ACC112 (cell line): Measurements from ENCODE around the gene MCL1.
A peak's percentile ranks its signal among the peaks of the same experiment; 100 is the strongest.
"Not testable (repeated sequence)": the region's sequence is repeated elsewhere in the genome, so short reads cannot be mapped to it uniquely, and the experiment has no call there.

Experiments used
- H2AFZ ChIP-seq: fragments of 200-600 bp; sonication (generic); one replicate; pipeline ENCODE4 v1.6.0; 2017; ENCODE audit warnings: antibody characterized with exemption, low read length; ENCODE audit not compliant: unreplicated experiment
- H3K27ac ChIP-seq: fragments of 200-600 bp; sonication (generic); 2 replicates; pipeline ENCODE4 v1.5.1; 2014; ENCODE audit warnings: low read depth, mild to moderate bottlenecking, antibody characterized with exemption, low read length, moderate library complexity
- H3K27me3 ChIP-seq: fragments of 200-600 bp; sonication (generic); 2 replicates; pipeline ENCODE4 v1.6.1; 2014; ENCODE audit warnings: mild to moderate bottlenecking, antibody characterized with exemption, low read length, moderate library complexity, mixed read lengths; ENCODE audit not compliant: insufficient read depth
- H3K36me3 ChIP-seq: fragments of 200-600 bp; sonication (generic); 2 replicates; pipeline ENCODE4 v1.6.1; 2016; ENCODE audit warnings: mild to moderate bottlenecking, antibody characterized with exemption, low read length, moderate library complexity, mixed read lengths; ENCODE audit not compliant: insufficient read depth
- H3K4me1 ChIP-seq: fragments of 200-600 bp; sonication (generic); one replicate; pipeline ENCODE4 v1.6.1; 2016; ENCODE audit warnings: low read length, mixed read lengths; ENCODE audit not compliant: insufficient read depth, unreplicated experiment, control insufficient read depth
- H3K4me3 ChIP-seq: fragments of 200-600 bp; sonication (generic); 2 replicates; pipeline ENCODE4 v1.5.1; 2014; ENCODE audit warnings: mild to moderate bottlenecking, low read depth, low read length
- H3K79me2 ChIP-seq: fragments of 200-600 bp; sonication (generic); one replicate; pipeline ENCODE4 v1.6.0; 2016; ENCODE audit warnings: low read length; ENCODE audit not compliant: control insufficient read depth, unreplicated experiment, insufficient read depth

MCL1 gene

GRCh38 chr1:150602372-150602771 lies 23.0 kb upstream of the MCL1 start:
- not testable (repeated sequence) for H3K27me3 ChIP-seq, H3K79me2 ChIP-seq, H2AFZ ChIP-seq, H3K4me3 ChIP-seq, H3K27ac ChIP-seq, H3K36me3 ChIP-seq
- peaks cover 17% of the 10 kb centered on the region for H3K4me1 ChIP-seq

- Histone ChIP-seq H2AFZ (no peak overlapping the region), H3K4me1 (peaks cover 22% of the 10 kb centered on the region), H3K36me3 (no peaks in the 10 kb centered on the region; the same call in 1 of the 2 replicates), H3K27ac (no peak overlapping the region), H3K79me2 (no peaks in the 10 kb centered on the region), H3K4me3 (no peak overlapping the region), H3K27me3 (no peaks in the 10 kb centered on the region)
Measured at GRCh38 chr1:150601540-150601939, 22.1 kb upstream of the MCL1 start.

- H3K79me2 ChIP-seq, H3K4me1 ChIP-seq, H3K27ac ChIP-seq, H2AFZ ChIP-seq, H3K27me3 ChIP-seq, H3K4me3 ChIP-seq, H3K36me3 ChIP-seq: not testable (repeated sequence)
Measured at GRCh38 chr1:150598346-150598745, 18.9 kb upstream of the MCL1 start.

- Histone ChIP-seq H3K27ac (0 out of 2 replicates have a peak overlapping the region, but pooled peaks have one; percentile 23), H3K4me3 (no peak overlapping the region), H3K27me3 (no peaks in the 10 kb centered on the region), H3K79me2 (no peaks in the 10 kb centered on the region), H2AFZ (no peak overlapping the region), H3K36me3 (no peaks in the 10 kb centered on the region), H3K4me1 (peaks cover 9% of the 10 kb centered on the region)
Measured at GRCh38 chr1:150596976-150597375, 17.6 kb upstream of the MCL1 start.

- no peak overlapping the region for H3K4me3 ChIP-seq
- H3K36me3 ChIP-seq: no peaks in the 10 kb centered on the region
- H3K27ac ChIP-seq: peak overlapping the region; percentile 69
- H3K27me3 ChIP-seq: no peaks in the 10 kb centered on the region
- H2AFZ ChIP-seq: no peak overlapping the region
- no peaks in the 10 kb centered on the region for H3K79me2 ChIP-seq
- peaks cover 9% of the 10 kb centered on the region for H3K4me1 ChIP-seq
Measured at GRCh38 chr1:150596095-150596892, 16.9 kb upstream of the MCL1 start.

- H3K36me3 ChIP-seq: peaks cover 19% of the 10 kb centered on the region
- H2AFZ ChIP-seq: no peak overlapping the region
- H3K27me3 ChIP-seq: no peaks in the 10 kb centered on the region
- H3K27ac ChIP-seq: 0 out of 2 replicates have a peak overlapping the region, but pooled peaks have one; percentile 28
- H3K4me3 ChIP-seq: no peak overlapping the region
- peaks cover 34% of the 10 kb centered on the region for H3K79me2 ChIP-seq
- H3K4me1 ChIP-seq: peaks cover 6% of the 10 kb centered on the region
Measured at GRCh38 chr1:150582371-150582770, 3.0 kb upstream of the MCL1 start.

- H3K79me2 ChIP-seq: peaks cover 38% of the 10 kb centered on the region
- H3K36me3 ChIP-seq: peaks cover 23% of the 10 kb centered on the region
- not testable (repeated sequence) for H3K4me1 ChIP-seq, H3K4me3 ChIP-seq, H3K27ac ChIP-seq, H2AFZ ChIP-seq, H3K27me3 ChIP-seq
Measured at GRCh38 chr1:150581962-150582361, 2.6 kb upstream of the MCL1 start.

- not testable (repeated sequence) for H3K27me3 ChIP-seq, H3K4me3 ChIP-seq, H3K4me1 ChIP-seq, H3K27ac ChIP-seq, H2AFZ ChIP-seq
- peaks cover 44% of the 10 kb centered on the region for H3K79me2 ChIP-seq
- H3K36me3 ChIP-seq: peaks cover 28% of the 10 kb centered on the region
Measured at GRCh38 chr1:150581437-150581836, 2.0 kb upstream of the MCL1 start.

GRCh38 chr1:150580966-150581365 lies 1.6 kb upstream of the MCL1 start:
- Histone ChIP-seq H3K36me3 (peaks cover 33% of the 10 kb centered on the region), H3K79me2 (peaks cover 48% of the 10 kb centered on the region)
- not testable (repeated sequence) for H3K27me3 ChIP-seq, H3K4me1 ChIP-seq, H2AFZ ChIP-seq, H3K27ac ChIP-seq, H3K4me3 ChIP-seq

- Histone ChIP-seq H3K27ac (peak overlapping the region; percentile 92), H3K4me1 (peaks cover 12% of the 10 kb centered on the region), H3K4me3 (peak overlapping the region; percentile 97), H3K27me3 (no peaks in the 10 kb centered on the region), H3K79me2 (peaks cover 57% of the 10 kb centered on the region), H3K36me3 (peaks cover 42% of the 10 kb centered on the region), H2AFZ (no peak overlapping the region)
Measured at GRCh38 chr1:150579945-150580642, 684 bp upstream of the MCL1 start.
